ENCODE measurements around the gene STEAP1B.

Gene STEAP1B

GRCh38 chr7:22482503-22482902 is 17.5 kb downstream of the STEAP1B start:
- peaks cover 8% of the 10 kb centered on the region for H3K4me1 Mint-ChIP-seq (ENCODE audit: low read depth)
- H3K27ac Mint-ChIP-seq = no peak overlapping the region
- H3K27me3 Mint-ChIP-seq = no peaks in the 10 kb centered on the region
- H3K9me3 Mint-ChIP-seq = no peaks in the 10 kb centered on the region
- no peak overlapping the region for H3K4me3 Mint-ChIP-seq
- DNase-seq = no peak
- H3K36me3 Mint-ChIP-seq (ENCODE audit: low read depth) = no peaks in the 10 kb centered on the region

GRCh38 chr7:22481726-22482125 is 18.3 kb downstream of the STEAP1B start:
- Mint-ChIP-seq H3K4me3 (no peak overlapping the region), H3K9me3 (no peaks in the 10 kb centered on the region), H3K36me3 (ENCODE audit: low read depth) (no peaks in the 10 kb centered on the region), H3K4me1 (ENCODE audit: low read depth) (peaks cover 8% of the 10 kb centered on the region), H3K27ac (no peak overlapping the region), H3K27me3 (no peaks in the 10 kb centered on the region)
- no peak for DNase-seq

GRCh38 chr7:22480523-22481075 is 19.4 kb downstream of the STEAP1B start:
- peaks cover 8% of the 10 kb centered on the region for H3K4me1 Mint-ChIP-seq (ENCODE audit: low read depth)
- H3K4me3 Mint-ChIP-seq = no peak overlapping the region
- no peaks in the 10 kb centered on the region for H3K27me3 Mint-ChIP-seq
- no peak for DNase-seq
- no peak overlapping the region for H3K27ac Mint-ChIP-seq
- H3K36me3 Mint-ChIP-seq (ENCODE audit: low read depth) = no peaks in the 10 kb centered on the region
- H3K9me3 Mint-ChIP-seq = no peaks in the 10 kb centered on the region

- peaks cover 8% of the 10 kb centered on the region for H3K4me1 Mint-ChIP-seq (ENCODE audit: low read depth)
- no peaks in the 10 kb centered on the region for H3K9me3 Mint-ChIP-seq
Measured at GRCh38 chr7:22477876-22478450, 22.0 kb downstream of the STEAP1B start.

GRCh38 chr7:22477262-22477661 is 22.7 kb downstream of the STEAP1B start:
- no peak overlapping the region for H3K27ac Mint-ChIP-seq

More at GRCh38 chr7:22477876-22478450, 22.0 kb downstream of the STEAP1B start:
- H3K27me3 Mint-ChIP-seq = no peaks in the 10 kb centered on the region
- no peak overlapping the region for H3K27ac Mint-ChIP-seq
- no peak overlapping the region for H3K4me3 Mint-ChIP-seq
- no peak for DNase-seq
- no peaks in the 10 kb centered on the region for H3K36me3 Mint-ChIP-seq (ENCODE audit: low read depth)

GRCh38 chr7:22476824-22477223 is 23.2 kb downstream of the STEAP1B start:
- Mint-ChIP-seq H3K27me3 (no peaks in the 10 kb centered on the region), H3K4me3 (no peak overlapping the region), H3K9me3 (no peaks in the 10 kb centered on the region)

More at GRCh38 chr7:22477262-22477661, 22.7 kb downstream of the STEAP1B start:
- Mint-ChIP-seq H3K36me3 (ENCODE audit: low read depth) (no peaks in the 10 kb centered on the region), H3K27me3 (no peaks in the 10 kb centered on the region), H3K4me3 (no peak overlapping the region), H3K4me1 (ENCODE audit: low read depth) (peaks cover 8% of the 10 kb centered on the region), H3K9me3 (no peaks in the 10 kb centered on the region)
- no peak for DNase-seq

GRCh38 chr7:22474645-22475044 is 25.3 kb downstream of the STEAP1B start:
- H3K27me3 Mint-ChIP-seq = no peaks in the 10 kb centered on the region
- no peak overlapping the region for H3K27ac Mint-ChIP-seq
- no peaks in the 10 kb centered on the region for H3K4me1 Mint-ChIP-seq (ENCODE audit: low read depth)
- H3K9me3 Mint-ChIP-seq = no peaks in the 10 kb centered on the region
- DNase-seq = no peak
- H3K36me3 Mint-ChIP-seq (ENCODE audit: low read depth) = no peaks in the 10 kb centered on the region
- no peak overlapping the region for H3K4me3 Mint-ChIP-seq

More at GRCh38 chr7:22476824-22477223, 23.2 kb downstream of the STEAP1B start:
- H3K27ac Mint-ChIP-seq = no peak overlapping the region
- no peaks in the 10 kb centered on the region for H3K36me3 Mint-ChIP-seq (ENCODE audit: low read depth)
- no peak for DNase-seq
- peaks cover 5% of the 10 kb centered on the region for H3K4me1 Mint-ChIP-seq (ENCODE audit: low read depth)

GRCh38 chr7:22470981-22471380 is 29.0 kb downstream of the STEAP1B start:
- Mint-ChIP-seq H3K4me1 (ENCODE audit: low read depth) (no peaks in the 10 kb centered on the region), H3K9me3 (no peaks in the 10 kb centered on the region), H3K27ac (no peak overlapping the region), H3K4me3 (no peak overlapping the region), H3K36me3 (ENCODE audit: low read depth) (no peaks in the 10 kb centered on the region), H3K27me3 (no peaks in the 10 kb centered on the region)
- DNase-seq = no peak

GRCh38 chr7:22469371-22470143 is 30.4 kb downstream of the STEAP1B start:
- no peaks in the 10 kb centered on the region for H3K27me3 Mint-ChIP-seq
- H3K36me3 Mint-ChIP-seq (ENCODE audit: low read depth) = no peaks in the 10 kb centered on the region
- DNase-seq = no peak
- H3K9me3 Mint-ChIP-seq = no peaks in the 10 kb centered on the region
- H3K4me3 Mint-ChIP-seq = no peak overlapping the region
- no peaks in the 10 kb centered on the region for H3K4me1 Mint-ChIP-seq (ENCODE audit: low read depth)
- H3K27ac Mint-ChIP-seq = no peak overlapping the region

GRCh38 chr7:22468609-22469008 is 31.4 kb downstream of the STEAP1B start:
- Mint-ChIP-seq H3K27me3 (no peaks in the 10 kb centered on the region), H3K4me3 (no peak overlapping the region), H3K27ac (no peak overlapping the region), H3K36me3 (ENCODE audit: low read depth) (no peaks in the 10 kb centered on the region), H3K4me1 (ENCODE audit: low read depth) (no peaks in the 10 kb centered on the region), H3K9me3 (no peaks in the 10 kb centered on the region)
- DNase-seq = no peak

GRCh38 chr7:22464299-22464698 is 35.7 kb downstream of the STEAP1B start:
- Mint-ChIP-seq H3K9me3 (no peaks in the 10 kb centered on the region), H3K4me1 (ENCODE audit: low read depth) (no peaks in the 10 kb centered on the region), H3K4me3 (no peak overlapping the region), H3K27me3 (peaks cover 3% of the 10 kb centered on the region), H3K27ac (no peak overlapping the region), H3K36me3 (ENCODE audit: low read depth) (no peaks in the 10 kb centered on the region)
- no peak for DNase-seq

- peaks cover 5% of the 10 kb centered on the region for H3K27me3 Mint-ChIP-seq
- no peak for DNase-seq
- no peak overlapping the region for H3K4me3 Mint-ChIP-seq
- H3K36me3 Mint-ChIP-seq (ENCODE audit: low read depth) = no peaks in the 10 kb centered on the region
- H3K9me3 Mint-ChIP-seq = no peaks in the 10 kb centered on the region
- H3K27ac Mint-ChIP-seq = no peak overlapping the region
- H3K4me1 Mint-ChIP-seq (ENCODE audit: low read depth) = no peaks in the 10 kb centered on the region
Measured at GRCh38 chr7:22460363-22460988, 39.5 kb downstream of the STEAP1B start.

GRCh38 chr7:22457471-22457870 is 42.5 kb downstream of the STEAP1B start:
- H3K4me1 Mint-ChIP-seq (ENCODE audit: low read depth) = peaks cover 2% of the 10 kb centered on the region
- no peak overlapping the region for H3K4me3 Mint-ChIP-seq
- peaks cover 28% of the 10 kb centered on the region for H3K27me3 Mint-ChIP-seq
- H3K27ac Mint-ChIP-seq = no peak overlapping the region
- no peak for DNase-seq
- no peaks in the 10 kb centered on the region for H3K36me3 Mint-ChIP-seq (ENCODE audit: low read depth)
- H3K9me3 Mint-ChIP-seq = no peaks in the 10 kb centered on the region

GRCh38 chr7:22454446-22454845 is 45.5 kb downstream of the STEAP1B start:
- Mint-ChIP-seq H3K4me3 (no peak overlapping the region), H3K27ac (no peak overlapping the region), H3K36me3 (ENCODE audit: low read depth) (no peaks in the 10 kb centered on the region), H3K9me3 (no peaks in the 10 kb centered on the region), H3K4me1 (ENCODE audit: low read depth) (peaks cover 5% of the 10 kb centered on the region), H3K27me3 (peaks cover 54% of the 10 kb centered on the region)
- DNase-seq = no peak

All from activated T-cell treated with anti-CD3 and anti-CD28 coated beads, Interleukin-2, amount 50 U/mL, for 24 hours (primary cell).